NOMO-1 treated with DMSO at 0.1 percent for 48 hours (cell line): ENCODE results near the gene CLASP1.
"Not testable (repeated sequence)": the region's sequence is repeated elsewhere in the genome, so short reads cannot be mapped to it uniquely, and the experiment has no call there.

Experiments used
- DNase-seq: peaks from one replicate; lab custom pipeline; 2025; ENCODE audit not compliant: unreplicated experiment; lab: John Stamatoyannopoulos, UW

The CLASP1 gene

DNA sequence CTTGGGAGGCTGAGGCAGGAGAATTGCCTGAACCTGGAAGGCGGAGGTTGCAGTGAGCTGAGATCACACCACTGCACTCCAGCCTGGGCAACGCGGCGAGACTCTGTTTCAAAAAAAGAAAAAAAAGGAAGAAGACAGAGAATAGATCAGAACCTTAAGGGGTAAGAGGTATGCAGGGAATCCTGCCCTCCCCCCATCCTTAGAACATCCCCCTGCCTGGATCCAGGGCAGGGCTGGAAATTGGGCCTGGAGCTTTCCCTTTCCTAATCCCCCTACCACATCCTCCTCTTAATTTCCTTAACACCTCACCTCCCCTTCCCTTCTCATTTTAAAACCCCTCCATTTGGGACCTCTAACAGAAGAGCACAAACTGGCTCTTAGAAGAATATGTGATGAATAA, 62.1 kb downstream of the CLASP1 start:
- no peak for DNase-seq

DNA sequence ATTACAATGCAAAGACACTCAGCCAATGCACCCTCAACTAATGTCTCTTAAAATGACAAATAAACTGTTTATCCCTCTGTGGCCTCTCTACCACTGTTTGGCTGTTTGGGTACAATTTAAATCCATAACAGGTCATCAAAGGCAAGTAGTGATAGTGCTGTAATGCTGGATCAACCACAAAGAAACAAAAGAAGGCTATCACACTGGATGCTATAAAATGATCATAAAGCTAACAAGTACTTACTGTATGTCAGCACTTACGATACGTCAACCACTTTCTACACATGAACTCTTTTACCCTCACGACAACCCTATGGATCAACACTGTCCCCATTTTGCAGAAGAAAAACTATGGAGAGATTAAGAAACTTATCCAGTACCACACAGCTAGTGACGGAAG, 64.5 kb downstream of the CLASP1 start:
- no peak for DNase-seq

DNA sequence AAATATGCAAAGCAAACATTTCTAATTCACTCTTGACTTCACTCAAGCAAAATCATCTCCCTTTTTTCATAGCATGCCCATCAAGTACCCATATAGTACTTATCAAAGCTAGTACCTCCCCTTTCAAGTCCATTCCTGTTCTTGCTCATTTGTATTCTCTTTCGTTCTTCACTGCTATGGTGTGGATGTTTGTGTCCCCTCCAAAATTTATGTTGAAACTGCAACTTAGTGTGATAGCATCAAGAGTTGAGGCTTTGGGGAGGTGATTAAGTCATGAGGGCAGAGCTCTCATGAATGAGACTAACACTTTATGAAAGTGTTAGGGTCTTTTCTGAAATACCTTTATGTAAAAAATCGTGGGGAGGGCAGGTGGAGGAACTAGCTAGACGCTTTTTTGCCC, 65.7 kb downstream of the CLASP1 start:
- DNase-seq = no peak

DNA sequence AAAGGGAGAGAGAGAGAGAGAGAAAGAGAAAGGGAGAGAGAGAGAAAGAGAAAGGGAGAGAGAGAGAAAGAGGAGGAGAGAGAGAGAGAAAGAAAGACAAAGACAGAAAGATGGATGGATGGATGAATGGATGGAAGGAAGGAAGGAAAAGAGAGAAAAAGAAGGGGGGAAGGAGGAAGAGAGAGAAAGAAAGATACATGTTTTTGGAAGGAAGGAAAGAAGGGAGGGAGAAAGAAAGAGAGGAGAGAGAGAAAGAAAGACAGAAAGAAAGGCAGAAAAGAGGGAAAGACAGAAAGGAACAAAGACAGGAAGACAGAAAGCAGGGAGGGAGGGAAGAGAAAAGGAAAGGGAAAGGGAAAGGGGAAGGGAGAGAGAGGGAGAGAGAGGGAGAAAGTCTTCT, 67.0 kb downstream of the CLASP1 start:
- no peak for DNase-seq

DNA sequence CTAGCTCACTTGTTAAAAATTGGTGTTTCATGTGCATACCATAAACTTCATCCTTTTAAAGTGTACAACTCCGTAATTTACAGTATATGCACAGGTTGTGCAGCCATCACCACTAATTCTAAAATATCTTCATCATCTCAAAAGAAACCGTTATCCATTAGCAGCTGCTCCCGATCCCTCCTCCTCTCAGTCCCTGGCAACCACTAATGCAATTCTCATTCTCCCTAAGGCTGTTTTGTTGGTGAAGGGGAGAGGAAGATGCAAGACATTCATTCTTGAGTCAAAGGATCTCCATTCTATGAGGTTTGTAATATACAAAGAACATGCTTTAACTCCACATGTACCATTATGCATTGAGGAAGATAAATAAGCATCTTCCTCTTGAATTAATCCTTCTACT, 70.0 kb downstream of the CLASP1 start:
- no peak for DNase-seq

DNA sequence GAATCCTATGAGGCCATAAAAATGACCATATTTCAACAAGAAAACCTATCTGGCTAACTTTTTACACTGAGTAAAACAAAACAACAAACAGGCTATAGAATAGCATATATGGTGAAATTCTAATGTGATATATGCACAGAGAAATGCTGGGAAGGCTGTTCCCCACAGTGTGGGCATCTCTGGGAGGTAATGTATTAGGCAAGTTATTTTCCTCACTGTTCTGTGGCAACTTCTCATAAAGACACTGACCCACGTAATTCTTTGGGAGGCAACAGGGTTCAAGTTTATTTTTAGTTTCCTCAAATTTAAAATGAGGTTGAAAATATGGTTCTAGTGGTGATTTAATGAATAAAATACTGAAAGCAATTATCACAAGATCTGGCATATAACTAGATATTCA, 71.9 kb downstream of the CLASP1 start:
- DNase-seq = no peak

DNA sequence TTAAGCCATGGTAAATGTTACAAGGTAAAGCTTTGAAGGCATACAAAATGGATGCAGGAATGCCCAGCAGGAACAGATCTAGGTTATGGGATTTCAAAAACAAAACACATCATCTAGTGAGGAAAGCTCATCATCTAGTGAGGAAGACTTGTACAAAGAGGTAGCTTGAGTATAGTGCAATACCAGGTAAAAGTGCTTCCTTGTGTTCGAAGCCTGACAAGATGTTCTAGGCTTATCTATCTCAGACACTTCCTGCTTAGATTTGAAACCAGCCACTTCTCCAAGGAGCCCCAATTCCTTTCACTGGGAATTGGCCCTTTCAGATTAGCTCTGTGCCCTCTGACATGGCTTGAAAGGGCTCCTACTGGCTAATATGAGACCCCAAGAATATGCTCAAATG, 73.0 kb downstream of the CLASP1 start:
- no peak for DNase-seq

DNA sequence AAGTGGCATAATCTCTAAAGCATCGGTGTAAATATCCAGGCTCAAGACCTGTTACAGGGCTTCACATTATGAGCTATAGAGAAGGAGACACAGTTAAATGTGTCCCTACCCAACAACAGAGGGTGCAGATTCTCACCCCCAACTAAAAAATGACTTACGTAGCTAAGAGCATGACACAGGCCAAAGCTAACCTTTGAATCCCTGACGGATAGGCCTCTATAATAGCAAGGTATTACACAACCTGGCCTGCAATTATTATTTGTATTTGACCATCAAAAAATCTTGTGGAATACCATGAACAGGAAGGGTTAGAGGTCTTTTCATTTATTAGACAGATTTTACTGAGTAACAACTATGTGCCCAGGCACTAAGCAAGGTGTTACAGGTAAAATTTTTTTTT, 73.5 kb downstream of the CLASP1 start:
- DNase-seq = no peak

DNA sequence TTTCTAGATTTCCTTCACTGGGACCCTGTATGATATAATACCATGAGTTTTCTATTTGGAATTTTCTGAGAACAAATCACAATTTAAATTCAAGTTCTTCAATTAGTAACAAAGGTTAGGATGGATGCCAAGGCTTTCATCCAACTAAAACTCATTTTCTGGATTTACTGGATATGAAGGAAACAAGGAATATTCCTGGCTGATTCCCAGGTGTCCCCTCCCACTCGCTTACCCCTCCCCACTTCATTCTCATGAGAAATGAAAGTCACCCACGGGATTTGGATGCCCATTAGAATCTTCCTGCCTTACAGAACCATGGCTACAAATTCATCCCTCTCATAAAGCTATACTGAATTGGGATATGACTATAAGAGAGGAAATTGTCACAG, 78.6 kb downstream of the CLASP1 start:
- DNase-seq = no peak

DNA sequence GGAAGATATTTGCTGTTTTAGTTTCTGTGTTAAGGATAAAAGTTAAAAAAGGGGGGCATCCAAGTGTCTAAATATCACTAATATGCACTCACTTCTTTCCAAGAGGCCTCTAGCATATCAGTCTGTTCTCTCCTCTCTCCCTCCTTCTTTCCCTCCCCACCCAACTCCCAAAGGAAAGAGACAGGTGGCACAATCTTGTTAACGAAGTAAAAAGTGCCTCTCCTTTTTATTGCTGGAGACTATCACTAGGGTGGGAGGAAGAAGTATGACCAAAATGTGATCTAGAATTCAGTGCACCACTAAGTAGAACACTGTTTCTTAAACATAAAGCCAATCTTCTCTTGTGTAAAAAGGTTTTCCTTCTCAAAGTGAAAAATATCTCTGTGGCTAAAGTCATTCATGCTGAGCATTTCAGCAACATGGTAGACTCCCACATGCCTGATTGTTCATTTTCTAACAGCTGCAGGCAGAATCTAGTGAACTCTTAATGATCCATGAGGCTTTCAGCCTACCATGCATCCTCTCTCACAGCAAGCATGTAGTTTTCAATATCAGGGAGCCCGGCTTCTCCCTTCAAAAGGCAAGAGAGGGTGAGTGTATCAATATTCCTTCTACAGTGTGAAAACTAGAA, 79.1 kb downstream of the CLASP1 start:
- no peak for DNase-seq

DNA sequence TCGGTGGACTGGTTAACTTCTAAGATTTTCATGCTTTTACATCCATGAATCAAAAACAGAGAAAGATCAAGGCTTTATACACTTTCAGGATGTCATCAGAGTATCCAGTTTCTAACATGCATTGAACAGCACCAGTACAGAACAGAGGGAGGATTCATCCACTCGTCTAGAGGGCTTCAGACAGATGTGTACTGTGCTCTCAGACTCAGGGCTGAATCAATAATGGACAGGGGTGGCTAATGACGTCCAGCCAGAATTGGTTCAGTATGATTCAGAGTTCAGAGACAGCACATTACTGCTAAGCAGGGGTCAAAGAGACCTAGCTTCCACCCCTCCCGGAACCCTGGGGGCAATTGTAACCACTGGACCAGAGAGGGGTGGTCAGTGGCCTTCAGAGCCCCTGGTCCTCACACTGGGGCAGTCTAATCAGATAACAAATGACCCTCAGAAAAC, 81.3 kb downstream of the CLASP1 start:
- no peak for DNase-seq

DNA sequence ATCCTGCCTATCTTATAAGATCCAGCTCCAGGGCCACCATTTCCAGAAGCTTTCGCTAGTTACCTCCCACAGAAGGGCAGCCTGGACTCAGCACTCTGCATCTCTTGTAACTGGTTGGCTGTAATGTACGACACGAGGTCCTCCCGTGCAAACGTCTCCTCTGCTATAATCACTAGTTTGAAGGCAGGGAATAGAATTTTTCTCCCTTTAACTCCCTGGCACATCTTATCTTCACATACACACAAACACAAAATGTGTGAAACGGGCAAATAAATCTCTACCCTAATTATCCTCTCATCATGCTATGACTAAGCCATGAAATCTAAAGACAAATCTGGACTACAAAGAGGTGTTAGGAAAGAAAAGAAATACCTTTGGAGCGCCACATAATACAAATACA, 81.8 kb downstream of the CLASP1 start:
- no peak for DNase-seq

DNA sequence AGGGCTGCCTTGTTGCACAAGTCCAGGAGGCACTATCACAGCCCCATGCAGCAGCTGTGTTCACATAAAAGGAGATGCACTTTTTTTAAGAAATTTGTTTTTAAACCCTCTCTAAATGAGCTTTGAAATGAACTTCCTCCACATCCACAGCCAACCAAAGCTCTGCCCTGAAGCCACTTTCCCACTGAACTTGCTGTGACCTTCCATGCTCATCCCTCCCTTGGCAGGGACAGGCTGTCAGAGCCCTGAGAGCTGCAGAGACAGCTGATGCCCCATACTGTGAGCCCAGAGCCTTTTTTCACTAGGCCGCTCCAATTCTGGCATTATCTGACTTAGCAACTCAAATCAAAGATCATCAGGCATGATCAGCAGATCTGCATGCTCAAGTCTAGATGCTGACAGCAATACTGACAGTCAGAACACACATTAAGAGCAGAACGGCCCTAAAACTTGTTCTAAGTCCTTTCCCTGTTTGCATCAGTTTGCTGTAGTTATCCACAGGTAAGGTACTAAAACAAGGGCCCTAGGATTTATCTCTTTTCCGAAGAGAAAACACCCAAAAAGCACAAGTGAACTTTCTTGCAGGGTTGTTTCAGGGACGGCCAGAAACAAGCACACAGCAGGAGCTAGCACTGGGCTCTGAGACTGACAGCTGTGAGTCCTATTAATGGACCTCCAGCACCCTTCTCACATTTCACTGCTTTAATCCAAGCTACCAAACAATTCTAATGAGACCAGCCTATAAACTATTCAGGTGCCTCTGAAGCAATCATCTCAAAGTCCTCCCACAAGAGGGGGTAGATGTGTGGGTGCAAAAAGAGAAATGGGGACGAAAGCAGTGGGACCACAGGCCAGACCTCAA, 83.6 kb downstream of the CLASP1 start:
- no peak for DNase-seq

DNA sequence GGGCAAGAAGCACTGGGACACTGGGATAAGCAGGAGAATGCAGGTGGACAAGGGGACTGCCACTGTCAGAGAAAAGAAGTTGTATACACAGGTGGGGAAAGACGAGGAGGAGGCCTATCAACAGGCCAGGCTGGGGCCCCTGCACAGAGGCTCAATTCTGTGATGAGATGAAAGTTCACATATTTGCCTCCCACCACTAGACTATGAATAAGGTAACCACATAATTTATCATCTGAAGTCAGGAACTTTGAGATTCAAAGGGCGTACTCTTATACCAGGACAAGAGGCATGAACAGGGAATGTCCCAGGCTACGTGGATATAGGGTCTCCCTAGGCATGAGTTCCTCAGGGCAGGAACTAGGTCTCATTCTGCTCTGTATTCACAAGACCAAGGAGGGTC, 84.4 kb downstream of the CLASP1 start:
- no peak for DNase-seq

DNA sequence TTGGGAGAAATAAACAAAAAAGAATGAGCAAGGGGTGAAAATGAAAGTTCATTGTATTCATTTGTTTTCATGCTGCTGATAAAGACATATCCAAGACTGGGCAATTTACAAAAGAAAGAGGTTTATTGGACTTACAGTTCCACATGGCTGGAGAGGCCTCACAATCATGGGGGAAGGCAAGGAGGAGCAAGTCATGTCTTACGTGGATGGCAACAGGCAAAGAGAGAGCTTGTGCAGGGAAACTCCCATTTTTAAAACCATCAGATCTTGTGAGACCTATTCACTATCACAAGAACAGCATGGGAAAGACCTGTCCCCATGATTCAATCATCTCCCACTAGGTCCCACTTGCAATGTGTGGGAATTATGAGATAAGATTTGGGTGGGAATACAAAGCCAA, 85.5 kb downstream of the CLASP1 start:
- not testable (repeated sequence) for DNase-seq

DNA sequence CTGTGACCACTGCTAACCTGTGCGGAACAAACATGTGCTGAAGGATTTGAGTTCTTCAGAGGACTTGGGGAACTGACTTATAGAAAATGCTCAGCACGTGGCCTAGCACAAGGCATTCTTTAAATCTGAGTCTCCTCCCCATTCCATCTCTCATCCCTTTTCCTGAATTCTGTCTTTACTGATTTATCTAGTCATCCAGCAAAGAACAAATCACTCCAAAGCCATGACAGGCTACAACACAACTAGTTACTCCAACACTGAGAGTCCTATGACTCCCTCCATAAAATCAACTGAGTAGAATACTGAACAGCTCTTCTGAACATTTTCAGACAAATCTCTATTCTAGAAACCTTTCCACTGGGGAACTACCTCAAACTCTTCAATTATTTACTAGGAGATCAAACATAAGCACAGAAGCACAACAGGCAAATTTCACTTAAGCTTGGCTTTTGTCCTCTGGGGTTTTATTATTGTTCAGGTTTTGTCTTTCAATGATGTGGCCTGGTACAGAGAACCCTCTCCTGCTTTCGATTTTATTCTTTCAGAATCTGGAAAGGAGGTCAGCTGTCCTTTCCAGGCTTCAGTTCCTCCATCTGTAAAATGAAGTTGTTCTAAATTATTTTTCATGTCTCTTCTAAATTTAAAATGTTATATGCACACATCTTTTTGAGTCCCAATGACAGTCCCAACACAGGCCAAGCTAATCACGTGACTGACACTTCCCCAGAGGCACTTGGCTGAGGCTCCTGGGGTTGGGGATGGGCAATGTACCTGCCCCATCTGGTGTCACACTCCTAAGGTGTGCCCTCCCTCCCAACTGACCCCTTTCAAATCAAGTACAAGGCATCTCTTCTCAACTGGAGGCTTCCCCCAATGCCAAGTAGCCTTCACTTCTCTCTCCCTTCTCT, 86.7 kb downstream of the CLASP1 start:
- no peak for DNase-seq

DNA sequence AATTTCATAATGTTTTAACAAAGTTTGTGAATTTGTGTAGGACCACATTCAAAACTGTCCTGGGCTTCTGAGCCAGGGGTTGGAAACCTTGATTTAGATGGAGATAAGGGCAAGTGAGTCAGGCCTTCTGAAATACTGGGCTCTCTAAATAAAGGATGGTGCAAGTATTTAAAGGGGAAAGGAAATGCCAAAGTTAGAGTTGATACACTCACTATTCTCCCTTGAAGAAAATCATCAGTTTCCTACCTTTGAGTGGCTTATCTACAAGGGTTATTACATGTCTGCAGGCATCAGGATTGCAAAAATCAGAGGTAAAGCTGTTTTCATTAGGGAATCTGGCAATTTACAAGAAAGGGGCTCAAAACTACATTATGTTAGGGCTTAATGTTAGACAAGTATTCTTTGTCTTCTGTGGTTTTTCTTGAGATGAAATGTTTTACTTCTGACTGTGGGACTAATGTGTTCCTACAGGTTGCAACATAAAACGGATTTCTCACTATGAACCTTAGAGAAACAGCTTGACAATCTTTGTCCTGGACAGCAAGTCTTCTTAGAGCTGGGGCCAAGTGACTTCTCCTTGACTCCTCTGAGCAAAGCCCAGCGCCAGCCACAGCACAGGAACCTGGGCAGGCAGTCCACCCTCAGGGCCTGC, 87.5 kb downstream of the CLASP1 start:
- DNase-seq = no peak

DNA sequence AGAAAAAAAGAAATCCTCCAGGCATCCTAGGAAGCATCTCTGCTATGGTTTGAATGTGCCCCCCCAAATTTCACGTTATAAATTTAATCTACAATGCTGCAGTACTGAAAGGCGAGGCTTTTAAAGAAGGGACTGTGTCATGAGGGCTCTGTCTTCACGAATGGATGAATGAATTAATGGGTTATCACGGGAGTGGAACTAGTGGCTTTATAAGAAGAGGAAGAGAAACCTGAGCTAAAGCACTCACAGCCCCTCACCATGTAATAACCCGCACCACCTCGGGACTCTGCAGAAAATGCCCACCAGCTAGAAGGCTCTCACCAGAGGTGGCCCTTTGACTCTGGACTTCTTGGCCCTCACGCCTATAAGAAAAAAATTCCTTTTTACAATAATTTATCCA, 90.9 kb downstream of the CLASP1 start:
- peak; percentile 22 for DNase-seq

DNA sequence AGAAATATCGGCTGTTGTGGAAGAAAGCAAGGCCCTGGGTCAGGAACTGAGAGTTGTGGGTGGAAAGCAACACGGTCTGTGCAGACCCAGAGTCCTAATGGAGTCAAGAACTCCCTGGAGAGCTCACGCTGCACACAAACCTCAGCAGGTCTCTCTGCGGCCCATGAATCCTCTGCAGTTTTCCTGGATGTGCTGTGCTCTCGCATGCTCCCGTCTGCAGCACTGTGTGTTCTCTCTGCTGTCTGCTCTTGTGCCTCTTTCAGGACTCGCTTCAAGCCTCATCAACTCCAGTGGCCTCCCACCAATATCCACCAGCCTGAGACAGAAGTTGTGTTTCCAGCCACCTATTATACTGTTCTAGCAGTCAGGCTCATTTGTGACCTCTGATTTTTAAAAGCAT, 94.3 kb downstream of the CLASP1 start:
- DNase-seq = no peak

DNA sequence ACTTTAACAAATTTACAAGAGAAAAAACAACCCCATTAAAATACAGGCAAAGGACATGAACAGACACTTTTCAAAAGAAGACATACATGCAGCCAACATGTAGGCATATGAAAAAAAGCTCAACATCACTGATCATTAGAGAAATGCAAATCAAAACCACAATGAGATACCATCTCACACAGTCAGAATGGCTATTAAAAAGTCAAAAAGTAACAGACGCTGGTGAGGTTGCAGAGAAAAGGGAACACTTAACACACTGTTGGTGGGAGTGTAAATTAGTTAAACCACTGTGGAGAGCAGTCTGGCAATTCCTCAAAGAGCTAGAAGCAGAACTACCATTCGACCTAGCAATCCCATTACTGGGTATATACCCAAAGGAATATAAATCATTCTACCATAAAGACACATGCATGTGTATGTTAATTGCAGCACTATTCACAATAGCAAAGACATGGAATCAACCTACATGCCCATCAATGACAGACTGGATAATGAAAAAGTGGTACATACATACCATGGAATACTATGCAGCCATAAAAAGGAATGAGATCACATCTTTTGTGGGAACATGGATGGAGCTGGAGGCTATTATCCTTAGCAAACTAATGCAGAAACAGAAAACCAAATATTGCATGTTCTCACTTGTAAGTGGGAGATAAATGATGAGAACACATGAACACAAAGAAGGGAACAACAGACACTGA, 96.6 kb downstream of the CLASP1 start:
- DNase-seq = not testable (repeated sequence)

DNA sequence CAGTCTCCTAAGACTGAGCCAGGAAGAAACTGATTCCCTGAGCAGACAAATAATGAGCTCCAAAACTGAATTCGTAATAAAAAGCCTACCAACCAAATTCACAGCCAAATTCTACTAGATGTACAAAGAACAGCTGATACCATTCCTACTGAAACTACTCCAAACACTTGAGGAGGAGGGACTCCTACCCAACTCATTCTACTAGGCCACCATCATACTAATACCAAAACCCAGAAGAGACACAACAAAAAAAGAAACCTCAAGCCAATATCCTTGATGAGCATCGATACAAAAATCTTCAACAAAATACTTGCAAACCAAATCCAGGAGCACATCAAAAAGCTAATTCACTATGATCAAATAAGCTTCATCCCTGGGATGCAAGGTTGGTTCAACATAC, 98.6 kb downstream of the CLASP1 start:
- DNase-seq = no peak
